Right ventricle myocardium superior (tissue), 1 donor: Measurements from ENCODE around the gene CDC14C. TPM values are rescaled to one million over a fixed set of nuclear protein-coding genes. Genes with fewer than 3 reads are reported as not detected.

Source experiments
- ATAC-seq: fragments of 200-7000 bp; cut with Tn5 transposase; one replicate; pipeline ENCODE4 v1.9.1; 2020; ENCODE audit warnings: mild to moderate bottlenecking; ENCODE audit not compliant: poor library complexity
- DNase-seq: peaks from one replicate; pipeline ENCODE4 v3.0.0-alpha.2; 2020
- intact Hi-C: fragments of 100-400 bp; cut with DNase I; formaldehyde crosslinking; loops from one replicate; pipeline ENCODE4 v1.11.2; 2022
- total RNA-seq: library from RNA; stranded (reverse); fragmentation: NEBNext Ultra II Directional; extraction: Animal tissue kit (Norgen Biotek cat#: 25700); gene quantifications from one replicate; pipeline ENCODE4 v1.2.1, GENCODE V29; 2021
- donor health status: DM: no; HTN: yes; CAD: no; lungs with severe emphysema.

Gene CDC14C
- total RNA-seq, 1 donor from 2014 or later: not detected

- no peak for ATAC-seq
- intact Hi-C loops: no loop called here
- peak; percentile 49 for DNase-seq
Measured at GRCh38 chr7:48962821-48963505, 38.6 kb downstream of the CDC14C start.

- ATAC-seq: no peak
- no peak for DNase-seq
- intact Hi-C loops: no loop called here
Measured at GRCh38 chr7:48964074-48964473, 39.7 kb downstream of the CDC14C start.

GRCh38 chr7:48971173-48971572 is 46.8 kb downstream of the CDC14C start:
- DNase-seq (no peak), ATAC-seq (no peak)
- intact Hi-C loops: no loop called here

- DNase-seq (no peak), ATAC-seq (no peak)
- intact Hi-C loops: no loop called here
Measured at GRCh38 chr7:48976253-48976652, 51.9 kb downstream of the CDC14C start.

GRCh38 chr7:48976850-48977249 is 52.5 kb downstream of the CDC14C start:
- ATAC-seq: no peak
- DNase-seq: no peak
- intact Hi-C loops: no loop called here
